Measurements from ENCODE around the gene CISD1. TPM values are rescaled to one million over a fixed set of nuclear protein-coding genes. Genes with fewer than 3 reads are reported as not detected.

CISD1 gene
- total and polyA plus RNA-seq, 2 of the 4 experiments (the other 2 are of a cell fraction) = 28.2 to 34.6 TPM

- intact Hi-C loops (cut with micrococcal nuclease) = no loop called here
- peak within 1 kb of the TSS; percentile 83 for H3K4me2 ChIP-seq (ENCODE audit: low read depth, low read length)
- H3K36me3 ChIP-seq (ENCODE audit: control insufficient read depth, insufficient read depth, low read length) = no peaks in the 10 kb centered on the region; the same call in 1 of the 2 replicates
- H3K4me1 ChIP-seq (ENCODE audit: control insufficient read depth, insufficient read depth, low read length) = no peaks in the 10 kb centered on the region
- H3K27me3 ChIP-seq (ENCODE audit: control insufficient read depth, insufficient read depth, low read length) = peaks cover 8% of the 10 kb centered on the region
- H2BK120ac ChIP-seq (ENCODE audit: low read depth, low read length) = no peak within 1 kb of the TSS
- H2AK9ac ChIP-seq (replicated peaks; ENCODE audit: low read depth, low read length, poor library complexity) = peak within 1 kb of the TSS; percentile 38
- no TSS peak for BruUV-seq (replicated peaks)
- 1% methylated on average over 36 of the region's 49 CpGs; no CpG with 5 or more reads in 1 of the 2 experiments for WGBS, 2 experiments (ENCODE audit: extremely low coverage in 2 of 2, insufficient read length in 1 of 2)
- TF ChIP-seq ELK1 (IDR thresholded peaks at IDR 0.05; ENCODE audit: borderline replicate concordance, low read depth, low read length) = no peak
- TF ChIP-seq, protein P1, sequence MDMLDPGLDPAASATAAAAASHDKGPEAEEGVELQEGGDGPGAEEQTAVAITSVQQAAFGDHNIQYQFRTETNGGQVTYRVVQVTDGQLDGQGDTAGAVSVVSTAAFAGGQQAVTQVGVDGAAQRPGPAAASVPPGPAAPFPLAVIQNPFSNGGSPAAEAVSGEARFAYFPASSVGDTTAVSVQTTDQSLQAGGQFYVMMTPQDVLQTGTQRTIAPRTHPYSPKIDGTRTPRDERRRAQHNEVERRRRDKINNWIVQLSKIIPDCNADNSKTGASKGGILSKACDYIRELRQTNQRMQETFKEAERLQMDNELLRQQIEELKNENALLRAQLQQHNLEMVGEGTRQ (IDR thresholded peaks at IDR 0.05; ENCODE audit: low read depth, low read length) = no peak
- no peak for TF ChIP-seq RCOR1 (IDR thresholded peaks at IDR 0.05; ENCODE audit: insufficient replicate concordance, low read length)
- peak; percentile 93 for TF ChIP-seq MAZ (IDR thresholded peaks at IDR 0.05; ENCODE audit: borderline replicate concordance, low read depth, low read length)
- TF ChIP-seq FOS (IDR thresholded peaks at IDR 0.05; ENCODE audit: low read depth, low read length) = no peak
- no peak for TF ChIP-seq NFE2L2 (IDR thresholded peaks at IDR 0.05; ENCODE audit: low read depth, low read length)
- no peak for TF ChIP-seq SMC3 (IDR thresholded peaks at IDR 0.05; ENCODE audit: low read depth, low read length)
- TF ChIP-seq BHLHE40 (IDR thresholded peaks at IDR 0.05; ENCODE audit: low read depth, low read length) = 0 out of 2 replicates have a peak, but pooled peaks have one; percentile 15
- peak; percentile 94 for TF ChIP-seq POLR2A (IDR thresholded peaks at IDR 0.05; ENCODE audit: low read depth, low read length)
- TF ChIP-seq CTCF (conservative IDR thresholded peaks at IDR 0.05; ENCODE audit: low read depth, low read length) = 0 out of 2 replicates have a peak, but pooled peaks have one; percentile 2
- TF ChIP-seq MXI1 (IDR thresholded peaks at IDR 0.05; ENCODE audit: borderline replicate concordance, low read depth, low read length) = peak; percentile 59; the same call in 1 of the 2 replicates
- TF ChIP-seq CEBPB (IDR thresholded peaks at IDR 0.05; ENCODE audit: low read depth, low read length) = no peak
- H3K56ac ChIP-seq (ENCODE audit: extremely low read depth, insufficient read depth, low read length) = no peak within 1 kb of the TSS
- H4K91ac ChIP-seq (ENCODE audit: insufficient read depth, low read depth, low read length) = no peak within 1 kb of the TSS
- peak within 1 kb of the TSS; percentile 79 for H3K23ac ChIP-seq (ENCODE audit: low read depth, low read length)
- H3K9ac ChIP-seq (ENCODE audit: low read depth, low read length) = peak within 1 kb of the TSS; percentile 78
- ATAC-seq (ENCODE audit: low read depth) = peak; percentile 98
- dilution Hi-C loops (cut with HindIII; ENCODE audit: low sequenced_read_pairs, unreplicated experiment) = no loop called here
- H3K4ac ChIP-seq (ENCODE audit: low read depth, low read length) = peak within 1 kb of the TSS; percentile 32; the same call in 1 of the 2 replicates
- no peak within 1 kb of the TSS for H4K5ac ChIP-seq (ENCODE audit: low read depth, low read length)
- ChIA-PET POLR2A (ENCODE audit: unreplicated experiment) (no interaction called here), CTCF (no interaction called here)
- no peak within 1 kb of the TSS for H2BK15ac ChIP-seq (ENCODE audit: low read depth, low read length)
- peak within 1 kb of the TSS; percentile 22 for H3K14ac ChIP-seq (replicated peaks; ENCODE audit: low read depth, low read length)
- peak within 1 kb of the TSS; percentile 66 for H3K4me3 ChIP-seq (ENCODE audit: insufficient read depth, low read depth, low read length)
- no peak within 1 kb of the TSS for H3K18ac ChIP-seq (ENCODE audit: low read depth, low read length)
- peak within 1 kb of the TSS; percentile 95 for H2AFZ ChIP-seq (replicated peaks; ENCODE audit: low read length, poor library complexity)
- H2BK20ac ChIP-seq (ENCODE audit: low read depth, low read length) = no peak within 1 kb of the TSS
- in situ Hi-C loops (cut with MboI; ENCODE audit: low sequenced_read_pairs) = no loop called here
- peak within 1 kb of the TSS; percentile 29 for H2BK5ac ChIP-seq (ENCODE audit: low read depth, low read length, poor library complexity, severe bottlenecking)
- no peak within 1 kb of the TSS for H2AK5ac ChIP-seq (ENCODE audit: low read depth, low read length)
- H3K9me1 ChIP-seq (ENCODE audit: insufficient read depth, low read length) = no peaks in the 10 kb centered on the region; the same call in 1 of the 2 replicates
- no peaks in the 10 kb centered on the region for H3K9me3 ChIP-seq (ENCODE audit: control insufficient read depth, insufficient read depth, low read length)
- peak; percentile 56 for DNase-seq
- peak within 1 kb of the TSS in 1 of 2 experiments; percentile 27; a peak in 1 of 4 replicates for H4K8ac ChIP-seq (ENCODE audit: low read depth in 2 of 2, low read length in 2 of 2)
- peaks cover 15 to 29% of the 10 kb centered on the region in 2 experiments for H3K79me1 ChIP-seq (ENCODE audit: low read depth in 1 of 2, low read length in 2 of 2)
- H3K27ac ChIP-seq (ENCODE audit: insufficient read depth, low read length) = peak within 1 kb of the TSS; percentile 44
- peaks cover 13% of the 10 kb centered on the region; the same call in 1 of the 2 replicates for H4K20me1 ChIP-seq (ENCODE audit: insufficient read depth, low read length)
Measured at GRCh38 chr10:58334817-58335305, 65.9 kb downstream of the CISD1 start, which contains the start of gene UBE2D1. Gene UBE2D1 (plus strand): TSS chr10:58335006. CDS start chr10:58335202, 196 bp downstream.
